AG04449 (cell line): Measurements from ENCODE around the gene SYS1.
"Not testable (repeated sequence)": the region's sequence is repeated elsewhere in the genome, so short reads cannot be mapped to it uniquely, and the experiment has no call there.

Experiments
- CTCF ChIA-PET: fragments of 350-600 bp; formaldehyde crosslinking; extraction: SDS; loops from one replicate; lab custom pipeline; 2021; ENCODE audit warnings: antibody characterized with exemption; lab: Yijun Ruan, JAX
- POLR2A ChIA-PET: fragments of 400-600, 350-600 bp; formaldehyde crosslinking; extraction: SDS; loops from one replicate; lab custom pipeline; 2020; ENCODE audit warnings: antibody characterized with exemption, inconsistent platforms; lab: Yijun Ruan, JAX
- DNase-seq: peaks from one replicate; pipeline ENCODE4 v3.0.0-alpha.2; 2010; ENCODE audit warnings: low read depth, low spot score
- H3K4me3 ChIP-seq: 2 replicates; pipeline ENCODE4 v1.5.1; 2011; ENCODE audit warnings: low read depth, mild to moderate bottlenecking, control low read depth, low read length
- CTCF ChIP-seq: IDR thresholded peaks from one replicate; pipeline ENCODE4 v1.5.1; 2011; ENCODE audit warnings: mild to moderate bottlenecking, moderate library complexity, low read length, control low read depth, inconsistent platforms; ENCODE audit not compliant: insufficient read depth; ENCODE audit errors: missing control alignments

Gene SYS1

GRCh38 chr20:45350217-45350616 lies 12.7 kb upstream of the SYS1 start:
- ChIA-PET POLR2A (no interaction called here), CTCF (interaction anchor here (1.5 kb wide), 1 partner anchor 13 kb away, joined by 9 read pairs; the partner anchor contains the start of gene SYS1)
- no peak for DNase-seq
- TF ChIP-seq CTCF = no peak
- no peak overlapping the region for H3K4me3 ChIP-seq

GRCh38 chr20:45350795-45351194 lies 12.2 kb upstream of the SYS1 start:
- H3K4me3 ChIP-seq, DNase-seq, POLR2A ChIA-PET: not testable (repeated sequence)
- CTCF ChIA-PET = interaction anchor here (1.5 kb wide), 1 partner anchor 12 kb away, joined by 9 read pairs; the partner anchor contains the start of gene SYS1

GRCh38 chr20:45352729-45353128 lies 10.2 kb upstream of the SYS1 start:
- DNase-seq = no peak
- CTCF ChIA-PET = interaction anchor here (0.9 to 3.7 kb wide), 8 partner anchors 9 to 418 kb away, joined by 3 to 44 read pairs (median 4); partner anchors contain the start of gene SYS1
- no peak for TF ChIP-seq CTCF
- POLR2A ChIA-PET = no interaction called here
- no peak overlapping the region for H3K4me3 ChIP-seq

GRCh38 chr20:45353746-45354145 lies 9.2 kb upstream of the SYS1 start:
- POLR2A ChIA-PET = interaction anchor here (1.5 kb wide), 1 partner anchor 10 kb away, joined by 6 read pairs; the partner anchor contains the start of gene SYS1
- TF ChIP-seq CTCF = no peak
- H3K4me3 ChIP-seq = no peak overlapping the region
- no peak for DNase-seq
- CTCF ChIA-PET = interaction anchor here (1.0 to 3.7 kb wide), 4 partner anchors 8 to 86 kb away, joined by 3 to 44 read pairs (median 10); partner anchors contain the start of gene SYS1

- CTCF ChIA-PET = interaction anchor here (0.8 to 3.7 kb wide), 11 partner anchors 7 to 445 kb away, joined by 3 to 44 read pairs (median 5); partner anchors contain the start of gene SYS1
Observed at GRCh38 chr20:45354423-45355208, 8.3 kb upstream of the SYS1 start.

More at GRCh38 chr20:45354423-45355208, 8.3 kb upstream of the SYS1 start:
- POLR2A ChIA-PET = interaction anchor here (1.1 to 1.5 kb wide), 2 partner anchors 9 to 17 kb away, joined by 3 to 6 read pairs; partner anchors contain the start of gene SYS1
- no peak overlapping the region for H3K4me3 ChIP-seq
- no peak for DNase-seq
- TF ChIP-seq CTCF = no peak
